ENCODE data around the gene TRIM31.

GRCh38 chr6:30101444-30102413 lies 11.2 kb downstream of the TRIM31 start:
- TF ChIP-seq GATA3 (IDR thresholded peaks at IDR 0.05; ENCODE audit: low read depth, low read length) (no peak), GATA2 (IDR thresholded peaks at IDR 0.05; ENCODE audit: low read depth, low read length) (no peak)

Data from SH-SY5Y (cell line).